A549 treated with AZD2906 at 1 μM for 4 hours (cell line): ENCODE data around the gene CST9. TPM values are rescaled to one million over a fixed set of nuclear protein-coding genes. Genes with fewer than 3 reads are reported as not detected.

Experiments
- total RNA-seq: library from RNA; stranded (reverse); fragments of 200-300 nt; extraction: Qiagen RNA extraction; gene quantifications from 5 replicates; pipeline ENCODE4 v1.2.3, GENCODE V29; 2022

Gene CST9
- total RNA-seq = not detected in 5 replicates

DNA sequence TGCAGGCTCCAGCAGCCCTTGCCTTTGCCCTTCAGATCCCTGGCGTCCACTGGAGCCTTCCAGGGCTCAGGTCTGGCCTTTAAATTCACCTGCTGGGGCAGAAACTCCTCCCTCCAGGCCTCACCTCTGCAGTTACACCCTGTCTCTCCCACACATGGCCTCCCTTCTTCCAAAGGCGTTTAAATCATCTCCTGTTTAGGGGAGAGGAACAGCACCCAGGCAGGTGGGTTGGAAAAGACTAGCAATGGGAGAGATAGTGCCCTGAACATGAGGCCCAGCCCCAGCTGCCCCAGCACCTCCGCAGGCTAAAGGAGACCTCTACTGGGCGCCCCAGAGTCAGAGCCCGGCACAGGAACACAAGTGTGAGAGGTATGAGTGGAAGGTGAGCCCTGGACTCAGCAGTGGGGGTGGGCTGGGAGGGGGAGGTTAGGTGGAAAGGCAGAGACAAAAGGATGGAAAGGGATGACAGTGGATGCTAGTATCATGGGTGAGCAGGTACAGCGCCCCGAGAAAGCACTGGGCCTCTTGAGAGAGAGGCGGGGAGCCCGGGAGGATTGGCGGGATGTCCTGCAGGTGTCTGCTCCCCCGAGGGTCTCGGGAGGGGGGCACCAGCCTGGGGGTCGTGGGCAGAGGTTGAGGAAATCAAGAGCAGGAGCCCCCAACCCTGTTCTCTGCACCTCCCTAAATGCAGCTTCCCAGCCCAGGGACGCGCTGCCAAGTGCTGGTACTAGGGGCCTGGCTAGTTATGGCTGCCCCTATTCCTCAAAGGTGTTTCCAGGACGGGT, at the start of gene CST9:
Gene CST9 (minus strand): TSS at position 51 of the 785 bp plus-strand sequence. CDS start 53 bp downstream, outside the sequence.

DNA sequence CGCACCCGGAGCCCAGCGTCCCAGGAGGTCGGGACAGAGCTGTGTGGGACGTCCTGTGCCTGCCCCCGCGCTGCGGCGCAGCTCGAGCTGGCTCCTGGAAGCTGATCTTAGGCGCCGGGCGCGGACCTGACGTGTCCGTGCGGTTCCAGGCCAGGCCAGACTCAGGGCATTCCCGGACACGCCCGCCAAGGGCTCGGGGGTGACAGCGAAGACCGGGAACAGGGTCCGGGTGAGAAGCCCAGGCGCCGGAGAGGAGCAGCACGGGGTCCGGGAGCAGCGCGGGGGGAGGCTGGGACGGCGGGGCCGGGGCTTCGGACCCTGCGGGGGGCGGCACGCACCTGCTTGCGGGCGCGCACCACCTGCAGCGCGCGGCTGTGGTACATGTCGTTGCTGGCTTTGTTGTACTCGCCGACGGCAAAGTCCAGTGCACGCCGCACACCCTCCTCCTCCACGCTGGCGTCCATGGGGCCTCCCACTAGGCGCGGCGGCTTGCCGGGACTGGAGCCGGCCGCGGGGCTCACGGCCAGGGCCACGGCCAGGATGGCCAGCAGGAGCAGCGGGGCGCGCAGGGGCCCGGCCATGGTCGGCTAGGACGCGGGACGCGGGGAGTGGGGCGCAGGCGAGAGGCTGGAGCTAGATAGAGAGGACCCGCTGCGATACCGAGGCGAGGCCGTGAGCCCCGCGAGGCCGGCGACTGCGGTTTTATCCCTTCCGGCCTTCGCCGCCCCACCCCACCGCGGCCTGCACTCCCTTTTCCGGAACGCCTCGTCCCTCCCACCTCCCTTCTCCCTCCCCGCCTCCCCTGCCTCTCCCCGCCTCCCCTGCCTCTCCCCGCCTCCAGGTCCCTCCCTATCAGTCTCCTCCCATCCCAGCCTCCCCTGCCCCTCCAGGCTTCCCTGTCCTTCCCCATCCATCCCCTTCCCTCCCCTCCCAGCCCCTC, 31.8 kb upstream of the CST9 start, which contains the start of gene CST3:
Gene CST3 (minus strand): TSS at position 674 of the 940 bp plus-strand sequence. CDS start 93 bp downstream, at position 581.

DNA sequence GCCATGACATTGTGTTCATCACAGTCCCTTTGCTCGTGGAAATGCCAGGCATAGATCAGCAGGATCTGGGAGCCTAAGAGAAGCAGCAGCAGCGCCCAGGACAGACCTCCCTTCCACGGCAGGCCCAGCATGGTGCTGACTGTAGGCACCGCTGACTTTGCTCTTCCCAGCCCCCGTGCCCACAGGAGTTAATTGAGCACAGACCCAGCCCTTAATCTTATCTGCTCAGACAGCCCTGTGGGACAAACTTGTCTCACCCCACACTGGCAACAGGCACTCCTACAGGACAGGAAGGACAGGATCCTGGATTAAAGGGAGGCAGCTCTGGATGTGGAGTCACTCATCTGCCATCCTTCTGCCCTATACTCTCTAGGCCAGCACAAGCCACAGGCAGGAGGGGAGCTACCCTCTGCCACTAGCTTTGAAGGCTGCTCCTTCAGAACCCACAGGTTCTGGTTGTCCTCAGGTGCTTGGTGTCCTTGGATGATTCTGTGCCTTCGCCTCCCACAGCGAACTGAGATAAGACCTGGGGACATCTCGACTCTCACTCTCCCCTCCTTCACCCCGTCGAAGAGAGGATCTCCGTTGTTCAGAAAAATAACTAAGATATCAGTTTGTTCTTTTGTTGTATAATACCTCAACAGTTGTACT, 37.3 kb downstream of the CST9 start, which contains the start of gene CST9L:
Gene CST9L (minus strand): TSS at position 165 of the 651 bp plus-strand sequence. CDS start 34 bp downstream, at position 131.

Other genes starting within 250 kb of the CST9 start
- 9.8 to 12.1 TPM (median 10.5 TPM) in 5 replicates for gene GZF1, start 243.7 kb downstream of the CST9 start, total RNA-seq
- 2.6 to 3.7 TPM (median 3.5 TPM) in 5 replicates for gene NAPB, start 184.4 kb downstream of the CST9 start, total RNA-seq
- not detected in 5 replicates for gene CSTL1, start 166.2 kb downstream of the CST9 start, total RNA-seq
- not detected in 5 replicates for gene CST11, start 153.0 kb downstream of the CST9 start, total RNA-seq
- not detected in 5 replicates for gene CST8, start 114.8 kb downstream of the CST9 start, total RNA-seq
- not detected in 5 replicates for gene CST9L, start 37.4 kb downstream of the CST9 start, total RNA-seq
- 240 to 466 TPM (median 438 TPM) in 5 replicates for gene CST3, start 32.0 kb upstream of the CST9 start, total RNA-seq
- 0.14 TPM in 1 of 5 replicates, not detected in the others for gene CST4, start 83.1 kb upstream of the CST9 start, total RNA-seq
- gene CST1, start 145.0 kb upstream of the CST9 start, total RNA-seq = 0.80 to 2.1 TPM (median 1.2 TPM) in 5 replicates
- gene CST2, start 220.8 kb upstream of the CST9 start, total RNA-seq = 0.84 to 1.6 TPM (median 1.4 TPM) in 5 replicates